ENCODE results near the gene G6PD.
"Not testable (repeated sequence)": the region's sequence is repeated elsewhere in the genome, so short reads cannot be mapped to it uniquely, and the experiment has no call there.

The G6PD gene

GRCh38 chrX:154515090-154515965 is 31.3 kb downstream of the G6PD start:
- DNase-seq (ENCODE audit: low read depth) = no peak

GRCh38 chrX:154513716-154514115 is 32.9 kb downstream of the G6PD start:
- no peak for DNase-seq (ENCODE audit: low read depth)

GRCh38 chrX:154512879-154513553 is 33.6 kb downstream of the G6PD start:
- no peak for DNase-seq (ENCODE audit: low read depth)

DNA sequence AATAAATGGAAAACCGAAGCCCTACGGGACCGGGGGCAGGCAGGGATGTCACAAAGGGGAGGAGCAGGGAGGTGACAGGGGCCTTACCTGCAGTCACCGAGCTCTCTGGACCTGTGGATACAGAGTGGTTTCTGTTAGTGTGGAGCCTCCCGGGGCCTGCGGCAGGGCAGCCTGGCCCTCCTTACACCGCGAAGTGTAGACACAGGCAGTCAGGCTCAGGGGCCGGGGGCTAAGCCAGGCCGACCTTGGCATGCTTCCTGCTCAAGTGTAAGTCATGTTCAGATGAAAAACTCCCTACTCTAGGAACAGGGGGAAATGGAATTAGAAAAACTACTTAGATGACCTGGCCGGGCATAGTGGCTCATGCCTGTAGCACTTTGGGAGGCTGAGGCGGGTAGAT is 34.9 kb downstream of the G6PD start:
- DNase-seq (ENCODE audit: low read depth) = no peak

DNA sequence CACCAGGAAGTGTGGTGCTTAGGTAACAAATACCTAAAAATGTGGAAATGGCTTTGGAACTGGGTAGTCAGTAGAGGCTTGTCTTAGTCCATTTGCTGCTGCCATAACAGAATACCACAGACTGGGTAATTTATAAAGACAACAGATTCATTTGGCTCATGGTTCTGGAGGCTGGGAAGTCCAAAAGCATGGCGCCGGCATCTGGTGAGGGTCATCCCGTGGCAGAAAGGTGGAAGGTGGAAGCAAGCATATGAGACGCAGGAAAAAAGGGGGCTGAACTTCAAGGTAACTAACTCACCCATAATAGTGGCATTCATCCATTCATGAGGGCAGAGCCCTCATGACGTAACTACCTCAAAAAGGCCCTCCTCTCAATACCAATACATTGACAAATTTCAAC is 37.2 kb downstream of the G6PD start:
- no peak for DNase-seq (ENCODE audit: low read depth)

DNA sequence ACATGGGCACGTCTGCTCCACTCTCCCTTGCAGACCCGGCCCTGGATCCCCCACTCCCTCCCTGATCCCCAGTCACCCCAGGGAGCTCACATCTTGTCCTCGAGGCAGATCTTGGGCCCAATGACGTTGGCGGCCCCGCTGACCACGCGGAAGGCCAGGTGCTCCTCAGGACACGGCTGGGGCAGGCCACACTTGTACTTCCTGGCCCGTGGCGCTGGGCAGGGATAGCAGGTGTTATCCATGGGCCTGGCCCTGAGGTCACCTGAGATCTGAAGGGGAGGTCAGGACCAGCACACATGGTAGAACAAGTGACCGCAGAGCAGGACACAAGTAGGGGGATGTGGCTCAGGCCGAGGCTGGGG is 38.3 kb downstream of the G6PD start:
- DNase-seq (ENCODE audit: low read depth) = no peak

DNA sequence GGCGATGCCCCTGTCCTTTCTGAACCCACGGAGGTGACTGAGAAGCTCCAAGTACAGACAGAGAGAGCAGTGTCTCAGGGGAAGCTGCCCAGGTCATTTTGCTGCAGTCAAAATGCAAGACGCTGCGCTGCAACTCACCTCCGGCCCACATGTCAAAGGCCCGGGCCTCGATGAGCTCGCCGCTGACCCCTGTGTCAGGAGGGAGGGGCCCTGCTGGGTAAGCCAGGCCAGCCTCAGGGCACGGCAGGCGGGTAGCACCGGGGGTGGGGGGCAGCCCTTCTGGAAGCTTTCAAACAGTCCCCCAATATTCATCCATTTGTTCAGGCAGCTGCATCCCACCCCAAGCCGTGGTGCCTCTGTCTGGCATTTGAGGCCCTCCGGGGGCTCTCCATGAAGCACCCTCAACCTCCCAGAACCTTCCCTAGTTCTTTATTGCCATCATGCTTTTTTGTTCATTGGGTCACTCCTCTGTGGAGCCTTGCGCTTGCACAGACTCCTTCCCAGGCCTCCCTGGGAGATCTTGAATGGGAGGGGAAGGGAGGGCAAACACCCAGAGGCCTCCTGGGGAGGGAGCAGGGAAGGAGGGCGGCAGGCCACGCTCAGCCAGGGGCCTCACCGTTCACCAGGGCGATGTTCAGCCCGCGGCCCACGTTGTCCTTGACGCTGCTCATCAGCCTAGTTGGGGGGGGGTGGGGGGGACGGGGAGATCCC is 38.8 kb downstream of the G6PD start:
- no peak for DNase-seq (ENCODE audit: low read depth)

GRCh38 chrX:154506483-154507332 is 39.9 kb downstream of the G6PD start:
- DNase-seq (ENCODE audit: low read depth) = no peak

- DNase-seq (ENCODE audit: low read depth) = peak; percentile 42
Measured at GRCh38 chrX:154505734-154506133, 40.9 kb downstream of the G6PD start.

- no peak for DNase-seq (ENCODE audit: low read depth)
Measured at GRCh38 chrX:154502989-154503388, 43.7 kb downstream of the G6PD start.

DNA sequence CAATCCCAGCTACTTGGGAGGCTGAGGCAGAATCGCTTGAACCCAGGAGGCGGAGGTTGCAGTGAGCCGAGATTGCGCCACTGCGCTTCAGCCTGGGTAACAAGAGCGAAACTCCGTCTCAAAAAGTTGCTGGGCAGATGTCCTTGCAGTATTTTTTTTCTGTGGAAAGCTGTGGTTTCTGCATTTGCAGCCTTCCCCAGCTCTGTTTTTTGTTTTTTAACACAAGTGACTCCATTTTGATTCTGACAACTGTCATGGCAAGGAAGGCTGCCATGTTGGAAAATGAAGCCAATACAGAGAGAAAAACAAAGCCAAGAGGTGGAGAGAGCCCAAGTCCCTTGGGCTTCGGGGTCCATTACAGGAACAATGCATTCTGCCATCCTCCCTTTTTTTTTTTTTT is 44.5 kb downstream of the G6PD start:
- DNase-seq (ENCODE audit: low read depth) = no peak

DNA sequence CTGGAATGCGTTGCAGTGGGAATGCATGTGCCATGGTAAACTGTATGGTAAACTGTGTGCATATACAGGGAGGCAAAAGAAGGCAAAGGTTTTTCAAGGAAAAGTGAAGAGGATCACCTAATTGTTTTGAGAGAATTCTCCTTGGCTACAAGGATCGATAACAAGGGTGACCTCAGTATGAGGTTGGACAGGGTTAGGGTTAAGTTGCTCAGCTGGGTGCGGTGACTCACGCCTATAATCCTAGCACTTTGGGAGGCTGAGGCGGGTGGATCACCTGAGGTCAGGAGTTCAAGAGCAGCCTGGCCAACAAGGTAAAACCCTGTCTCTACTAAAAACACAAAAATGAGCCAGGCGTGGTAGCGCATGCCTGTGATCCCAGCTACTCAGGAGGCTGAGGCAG is 45.2 kb downstream of the G6PD start:
- DNase-seq (ENCODE audit: low read depth) = not testable (repeated sequence)

- not testable (repeated sequence) for DNase-seq (ENCODE audit: low read depth)
Measured at GRCh38 chrX:154496591-154497137, 50.0 kb downstream of the G6PD start.

GRCh38 chrX:154495472-154495922 is 51.1 kb downstream of the G6PD start:
- no peak for DNase-seq (ENCODE audit: low read depth)

DNA sequence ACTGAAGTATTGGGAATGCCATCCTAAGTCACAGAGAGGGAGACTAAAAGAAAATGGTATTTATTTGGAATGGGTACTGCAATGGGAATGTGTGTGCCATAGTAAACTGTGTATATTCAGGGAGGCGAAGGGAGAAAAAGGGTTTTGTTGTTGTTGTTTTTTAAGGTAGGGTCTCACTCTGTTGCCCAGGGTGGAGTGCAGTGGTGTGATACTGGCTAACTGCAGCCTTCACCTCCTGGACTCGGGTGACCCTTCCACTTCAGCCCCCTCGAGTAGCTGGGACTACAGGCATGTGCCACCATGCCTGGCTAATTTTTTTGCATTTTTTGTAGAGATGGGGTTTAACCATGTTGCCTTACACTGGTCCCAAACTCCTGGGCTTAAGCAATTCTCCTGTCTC is 51.9 kb downstream of the G6PD start:
- DNase-seq (ENCODE audit: low read depth) = no peak

- peak; percentile 88 for DNase-seq (ENCODE audit: low read depth)
Measured at GRCh38 chrX:154490414-154491083, 56.1 kb downstream of the G6PD start, which contains the start of gene SLC10A3. Gene SLC10A3, minus strand, starts transcription at chrX:154490629. Its CDS starts 1,689 bp downstream, at chrX:154488940.

DNA sequence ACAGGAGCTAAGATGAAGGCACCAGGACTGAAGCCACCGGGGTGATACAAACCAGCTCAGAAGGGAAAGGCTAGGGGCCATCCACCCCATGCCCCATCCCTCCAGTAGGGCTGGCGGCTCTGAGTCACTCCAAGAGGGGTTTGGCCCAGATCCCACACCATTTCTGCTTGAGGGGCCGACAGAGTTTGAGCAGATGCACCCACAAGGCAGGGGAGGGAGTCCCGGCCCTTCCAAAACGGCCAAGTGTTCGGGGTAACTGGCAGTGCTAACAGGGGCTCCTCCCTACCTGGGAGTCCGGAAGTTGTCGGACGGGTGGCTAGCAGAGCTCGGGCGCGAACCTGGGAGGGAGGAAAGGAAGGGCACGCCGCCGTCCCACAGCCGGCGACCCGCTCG is 56.6 kb downstream of the G6PD start:
- peak; percentile 45 for DNase-seq (ENCODE audit: low read depth)

- no peak for DNase-seq (ENCODE audit: low read depth)
Measured at GRCh38 chrX:154489182-154489581, 57.5 kb downstream of the G6PD start.

DNA sequence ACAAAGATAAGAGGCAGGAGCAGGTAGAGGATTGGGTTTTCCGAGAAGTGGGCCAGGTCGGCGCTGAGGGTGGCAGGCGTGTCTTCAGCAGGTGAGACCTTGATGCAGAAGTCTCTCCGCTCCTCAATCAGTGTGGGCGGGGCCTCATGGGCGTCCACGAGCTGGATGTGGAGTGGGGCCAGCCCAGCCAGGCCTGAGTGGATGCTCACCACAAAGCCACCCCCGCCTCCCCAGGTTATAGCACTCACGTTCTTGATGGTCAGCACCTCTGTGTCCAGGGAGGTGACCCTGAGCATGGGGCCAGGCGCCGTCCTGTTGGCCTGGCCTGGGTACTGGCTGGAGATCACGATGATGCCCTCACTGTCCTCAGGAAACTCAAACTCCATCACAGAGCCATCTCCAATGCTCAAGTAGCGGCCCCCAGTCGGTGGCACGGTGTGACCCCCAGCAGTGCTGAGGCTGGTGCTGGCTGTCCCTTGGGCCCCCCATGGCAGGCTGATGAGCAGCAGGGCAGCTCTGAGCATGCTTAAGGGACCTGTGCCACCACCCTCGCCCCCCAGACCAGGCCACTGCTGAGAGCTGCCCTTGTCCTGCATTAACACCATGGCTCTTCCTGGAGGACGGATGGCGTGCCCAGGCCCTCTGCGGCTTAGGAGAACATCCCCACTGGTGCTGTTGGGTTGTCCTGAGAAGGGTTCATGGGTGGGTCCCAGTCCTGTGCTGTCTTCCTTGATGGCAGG is 58.1 kb downstream of the G6PD start:
- no peak for DNase-seq (ENCODE audit: low read depth)

All from amniotic epithelial cell (primary cell).